Muscle of back (tissue), 11 donors: Measurements from ENCODE around the gene CHRD. TPM values are rescaled to one million over a fixed set of nuclear protein-coding genes. Genes with fewer than 3 reads are reported as not detected.

Experiments
- DNase-seq, 3 donors: peaks; one replicate each; pipeline versions ENCODE4 v3.0.0 to v3.0.0-alpha.2; 2013
- polyA plus RNA-seq, 10 donors: library from polyadenylated mRNA; unstranded; fragments of 120-200 nt; gene quantifications; one replicate each; pipeline ENCODE4 v1.2.1, GENCODE V29; 2013; ENCODE audit not compliant: insufficient read length in 10 of 10

CHRD gene
- polyA plus RNA-seq, 10 donors: 15.8 to 21.5 (median 17.4) TPM

DNA sequence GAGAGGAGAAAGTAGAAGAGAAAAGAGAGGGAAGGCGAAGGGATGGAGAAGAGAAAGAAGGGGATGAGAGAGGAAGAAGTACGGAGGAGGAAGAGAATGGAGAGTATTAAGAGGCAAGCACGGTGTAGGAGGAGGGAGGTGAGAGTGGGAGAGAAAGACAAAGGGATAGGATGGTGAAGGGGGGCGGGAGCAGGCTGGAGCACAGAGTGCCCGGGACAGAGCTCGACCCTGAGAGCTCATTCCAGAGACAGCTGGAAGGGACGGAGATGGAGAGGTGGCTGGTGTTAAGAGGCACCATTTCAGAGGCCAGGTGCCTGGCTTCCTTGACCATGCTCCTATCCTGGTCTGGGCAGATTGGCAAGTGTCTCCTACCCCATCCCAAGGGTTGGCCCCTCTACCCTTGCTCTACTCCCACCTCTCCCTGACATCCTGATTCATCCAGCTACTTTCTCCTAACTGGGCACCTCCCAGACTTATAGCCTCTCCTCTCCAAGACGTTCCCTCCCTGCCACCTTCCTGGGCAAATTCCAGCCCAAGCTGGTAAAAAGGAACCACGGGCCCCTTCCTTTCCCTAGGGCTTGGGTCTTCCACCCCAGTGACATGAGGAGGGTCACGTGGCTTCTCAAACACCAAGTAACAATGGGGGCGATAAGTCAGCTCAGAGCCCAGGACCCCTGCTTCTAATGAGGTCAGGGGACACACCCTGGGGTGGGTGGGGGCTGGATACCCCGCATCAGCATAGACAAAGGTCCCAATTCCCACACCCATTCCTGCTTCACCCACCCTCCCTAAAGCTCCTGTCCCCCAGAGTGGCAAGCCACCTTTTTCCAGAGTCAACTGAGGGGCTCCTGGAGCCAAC is 19.6 kb upstream of the CHRD start:
- DNase-seq: no peak

DNA sequence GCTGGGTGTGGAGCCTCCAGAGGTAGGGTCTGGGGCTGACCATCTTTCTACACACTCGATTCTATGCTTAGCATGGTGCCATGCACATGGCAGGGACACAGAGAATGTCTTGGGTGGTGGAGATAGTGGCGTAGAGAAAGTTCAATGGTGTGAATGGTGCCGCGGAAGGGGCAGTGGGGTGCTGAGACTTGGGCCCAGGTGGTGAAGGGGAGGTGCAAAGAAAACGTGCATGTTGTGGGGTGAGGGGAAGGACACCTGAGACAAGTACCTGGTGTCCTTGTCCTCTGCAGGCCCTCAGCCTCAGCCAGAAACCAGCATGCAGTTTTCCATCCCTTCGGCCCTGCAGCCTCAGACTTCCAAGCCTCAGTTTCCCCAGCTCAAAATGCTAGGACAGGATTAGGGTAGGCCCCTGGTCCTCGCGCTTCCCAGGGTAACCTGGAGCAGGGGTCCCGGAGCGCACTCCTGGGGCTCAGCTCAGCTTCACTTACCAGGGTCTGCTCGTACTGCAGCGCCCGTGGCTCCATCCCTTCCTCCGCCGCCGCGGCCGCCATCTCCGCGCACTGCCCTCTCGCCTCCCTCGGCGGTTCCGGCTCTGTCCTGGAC is 18.8 kb upstream of the CHRD start:
- no peak for DNase-seq

DNA sequence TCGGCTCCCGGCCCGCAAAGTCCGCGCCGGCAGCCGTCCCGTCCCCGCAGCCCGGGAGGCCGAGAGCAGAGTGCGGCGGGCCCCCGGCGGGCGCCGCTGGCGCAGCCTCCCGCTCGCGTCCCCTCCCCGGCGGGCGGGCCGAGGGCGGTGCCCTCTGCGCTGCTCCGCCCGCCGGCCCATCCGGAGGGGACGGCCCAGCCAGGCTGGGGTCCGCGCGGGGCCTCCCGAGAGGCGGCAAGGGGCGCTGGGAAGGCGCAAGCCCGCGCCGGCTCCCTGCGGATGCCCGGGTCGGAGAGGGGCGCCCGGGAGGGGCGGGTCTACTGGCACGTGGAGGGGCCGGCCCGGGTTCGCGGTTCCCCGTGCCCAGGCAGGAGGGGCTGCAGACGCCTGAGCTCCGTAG is 18.3 kb upstream of the CHRD start, which contains the start of the genes CLCN2 and POLR2H:
Gene CLCN2 (minus strand): TSS at position 74 of the 400 bp plus-strand sequence. CDS start 126 bp downstream, outside the sequence.
Gene POLR2H (plus strand): TSS at position 179 of the 400 bp plus-strand sequence. CDS start 1,783 bp downstream, outside the sequence.
- peak in 1 of 3 donors; percentile 70 for DNase-seq

DNA sequence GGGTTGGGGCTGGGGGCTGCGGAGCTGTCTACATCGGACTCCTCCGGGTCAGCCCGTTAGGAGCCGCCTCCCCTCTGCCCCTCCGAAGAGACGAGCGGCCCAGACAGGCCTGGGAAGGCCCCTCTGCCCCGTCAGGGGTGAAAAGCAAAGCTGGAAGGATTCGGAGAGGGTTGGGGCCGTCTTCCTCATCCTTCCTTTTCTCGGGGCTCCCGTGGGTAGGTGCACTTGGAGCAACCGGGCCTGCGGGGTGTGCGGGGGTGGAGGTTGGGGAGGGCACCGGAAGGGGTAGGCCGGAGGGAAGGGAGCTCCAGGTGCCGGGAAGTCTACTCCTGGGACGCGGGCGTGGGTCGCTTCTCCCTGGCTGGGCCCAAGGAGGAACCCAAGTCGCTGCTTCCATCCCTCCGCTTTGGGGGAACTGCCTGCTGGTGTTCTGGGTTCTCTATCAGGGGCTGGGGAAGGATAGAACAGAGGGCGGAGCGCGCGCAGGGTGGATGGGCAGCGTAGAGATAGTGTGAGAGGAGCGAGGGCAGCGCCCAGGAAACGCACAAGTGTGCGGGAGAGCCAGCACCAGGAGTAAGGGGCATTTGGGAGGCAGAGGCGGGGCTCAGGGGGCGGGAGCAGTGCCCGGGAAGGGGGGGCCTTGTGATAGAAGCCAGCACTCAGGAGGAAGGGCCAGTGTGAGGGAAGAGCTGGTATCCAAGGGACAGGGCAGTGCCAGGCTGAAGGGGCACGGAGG is 17.8 kb upstream of the CHRD start:
- DNase-seq: peak in 1 of 3 donors; percentile 93

DNA sequence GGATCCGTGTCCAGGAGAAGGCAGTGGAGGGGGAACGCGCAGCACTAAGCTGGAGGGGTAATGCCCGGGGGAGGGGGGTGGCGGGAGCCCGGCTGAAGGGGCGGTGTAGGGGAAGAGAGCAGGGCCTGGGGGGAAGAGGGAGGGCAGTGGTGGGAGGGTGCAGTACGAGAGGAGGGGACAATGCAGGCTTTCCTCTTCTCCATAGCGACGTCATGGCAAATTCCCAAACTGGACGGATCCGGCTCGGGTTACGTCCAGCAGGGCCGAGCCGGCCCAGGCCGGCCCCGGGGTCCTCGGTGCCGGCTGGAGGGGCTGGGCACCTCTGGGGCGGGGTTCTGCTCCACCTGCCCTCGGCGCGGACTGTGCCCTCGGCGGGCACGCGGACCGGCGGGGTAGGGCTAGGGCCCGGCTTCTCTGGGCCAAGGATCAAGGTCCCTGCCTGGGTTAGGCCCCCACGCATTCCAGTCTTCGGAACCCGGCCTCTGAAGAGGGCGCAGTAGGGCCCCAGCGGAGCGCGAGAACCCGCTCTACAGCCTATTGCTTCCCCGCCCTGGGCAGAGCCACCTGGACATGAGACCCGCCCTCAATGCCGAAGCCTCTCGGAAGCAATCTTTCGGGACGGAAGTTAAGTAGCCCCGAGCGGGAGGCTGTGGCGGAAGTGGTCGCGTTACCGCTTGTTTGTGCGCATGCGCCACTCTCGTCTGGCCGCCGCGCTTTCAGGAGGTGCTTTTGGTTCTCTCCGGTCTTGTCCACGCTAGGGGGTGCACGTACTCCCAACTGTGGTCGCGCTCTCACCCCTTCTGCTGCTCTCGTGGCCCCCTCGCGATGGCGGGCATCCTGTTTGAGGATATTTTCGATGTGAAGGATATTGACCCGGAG is 16.9 kb upstream of the CHRD start:
- DNase-seq: peak; percentile 97 to 99 (median 98)

DNA sequence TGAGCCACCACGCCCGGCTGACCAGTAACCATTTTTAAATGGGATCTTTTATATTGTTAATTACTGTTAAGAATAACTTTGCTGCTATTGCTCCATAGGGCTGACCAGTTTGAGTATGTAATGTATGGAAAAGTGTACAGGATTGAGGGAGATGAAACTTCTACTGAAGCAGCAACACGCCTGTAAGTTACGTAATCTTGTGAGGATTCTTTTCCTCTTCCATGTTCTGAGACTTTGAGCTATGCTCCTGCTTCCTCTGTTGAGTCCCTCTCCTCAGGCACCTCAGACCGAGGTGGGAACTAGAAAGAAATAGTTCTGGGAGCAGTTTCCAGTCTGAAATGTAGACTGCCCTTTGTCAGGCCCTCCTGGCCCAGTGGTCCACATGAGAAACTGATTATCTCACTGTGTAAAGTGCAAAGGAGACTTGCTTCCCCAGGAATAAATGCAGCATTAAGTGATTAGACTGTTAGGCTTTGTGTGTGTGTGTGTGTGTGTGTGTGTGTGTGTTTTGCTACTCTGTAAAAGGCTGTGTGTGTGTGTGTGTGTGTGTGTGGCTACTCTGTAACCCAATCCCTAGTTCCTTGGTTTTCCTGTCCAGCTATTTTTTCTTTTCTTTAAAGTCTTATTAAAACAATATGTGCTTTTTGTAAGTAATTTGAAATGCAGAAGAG is 13.1 kb upstream of the CHRD start:
- DNase-seq: no peak

DNA sequence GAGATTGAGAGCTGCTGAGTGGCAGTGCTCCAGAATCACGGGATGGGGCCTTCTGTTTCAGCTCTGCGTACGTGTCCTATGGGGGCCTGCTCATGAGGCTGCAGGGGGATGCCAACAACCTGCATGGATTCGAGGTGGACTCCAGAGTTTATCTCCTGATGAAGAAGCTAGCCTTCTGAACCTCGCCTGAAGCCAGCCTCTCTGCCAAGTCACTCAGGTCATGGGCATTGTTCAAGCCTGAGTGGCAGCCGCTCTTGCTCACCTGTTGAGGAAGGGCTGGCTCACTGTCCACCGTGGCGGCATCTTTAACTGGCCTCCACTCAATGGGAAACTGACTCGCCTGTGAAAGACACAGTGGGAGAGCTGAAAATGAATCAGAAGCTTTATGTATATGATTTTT is 11.7 kb upstream of the CHRD start:
- no peak for DNase-seq

DNA sequence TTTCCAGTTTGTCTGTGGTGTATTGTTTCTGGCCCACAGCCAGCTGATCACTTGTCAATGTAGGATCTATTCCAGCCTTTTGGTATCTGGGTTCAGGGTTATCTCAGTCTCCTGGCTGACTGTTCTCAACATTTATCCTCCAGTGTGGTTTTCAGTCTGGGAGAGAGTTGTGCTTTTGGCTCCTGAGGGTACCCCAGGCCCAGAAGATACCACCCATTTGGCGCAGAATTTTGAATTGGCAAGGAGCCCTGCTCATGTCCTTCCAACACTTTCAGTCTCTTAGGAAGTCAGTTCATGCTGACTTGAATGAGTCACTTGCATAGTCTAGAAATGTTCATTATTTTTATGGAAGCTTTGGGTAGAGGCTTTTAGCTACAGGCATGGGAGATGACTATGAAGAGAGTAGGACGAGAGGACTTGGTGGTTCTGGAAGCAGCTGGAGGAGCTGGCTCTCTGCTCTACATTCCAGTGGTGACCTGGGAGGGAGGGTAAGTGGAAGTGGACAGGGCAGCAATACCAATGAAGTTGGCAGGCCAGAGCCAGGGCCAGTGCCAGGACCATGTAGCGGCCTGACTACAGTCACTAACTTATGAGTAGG is 11.2 kb upstream of the CHRD start:
- DNase-seq: peak in 1 of 3 donors; percentile 56

DNA sequence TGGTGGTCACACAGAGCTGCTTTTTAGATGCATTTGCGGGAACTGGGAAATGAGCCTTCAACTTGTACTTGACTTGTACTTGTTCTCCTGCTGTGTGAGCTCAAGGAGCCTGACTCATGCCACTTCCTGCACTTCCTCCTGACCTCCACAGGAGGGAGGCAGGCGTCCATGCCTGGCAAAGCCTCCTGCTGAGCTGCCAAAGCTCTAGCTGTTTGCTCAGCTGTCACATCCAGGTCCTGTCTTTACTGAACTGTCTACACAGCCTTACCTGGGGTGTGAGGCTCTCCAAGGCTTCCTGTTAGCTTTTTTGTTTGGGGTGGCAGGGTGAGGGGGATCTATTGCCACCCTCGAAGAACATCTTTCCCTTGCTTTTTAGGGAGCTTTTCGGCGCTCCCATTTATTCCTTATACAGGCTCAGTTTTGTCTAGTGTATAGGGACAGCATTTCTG is 8.3 kb upstream of the CHRD start:
- DNase-seq: peak; percentile 84 to 93 (median 88)

DNA sequence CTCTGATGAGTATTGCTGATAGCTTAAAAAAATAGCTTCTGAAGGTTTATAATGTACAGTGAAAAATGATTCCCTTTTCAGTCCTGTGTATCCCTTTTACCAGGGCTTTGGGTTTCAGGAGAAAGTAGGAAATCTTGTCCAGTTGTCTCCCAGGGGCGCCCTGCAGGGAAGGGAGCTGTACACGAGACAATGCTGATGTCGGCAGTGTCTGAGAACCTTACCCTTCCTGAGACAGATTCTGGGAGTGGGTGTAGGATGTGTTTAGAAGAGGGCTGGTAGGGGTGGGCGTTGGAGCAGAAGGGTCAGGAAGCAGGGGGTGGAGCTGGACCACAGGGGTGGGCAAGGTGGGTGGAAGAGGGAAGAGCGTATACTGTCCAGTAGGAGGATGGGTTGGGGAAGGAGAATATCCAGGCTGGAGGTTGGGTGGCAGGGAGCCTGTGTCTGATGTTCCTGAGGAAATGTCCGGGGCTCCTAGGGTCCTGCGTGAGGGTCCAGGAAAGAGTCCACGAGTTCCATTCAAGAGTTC is 7.5 kb upstream of the CHRD start:
- no peak for DNase-seq

DNA sequence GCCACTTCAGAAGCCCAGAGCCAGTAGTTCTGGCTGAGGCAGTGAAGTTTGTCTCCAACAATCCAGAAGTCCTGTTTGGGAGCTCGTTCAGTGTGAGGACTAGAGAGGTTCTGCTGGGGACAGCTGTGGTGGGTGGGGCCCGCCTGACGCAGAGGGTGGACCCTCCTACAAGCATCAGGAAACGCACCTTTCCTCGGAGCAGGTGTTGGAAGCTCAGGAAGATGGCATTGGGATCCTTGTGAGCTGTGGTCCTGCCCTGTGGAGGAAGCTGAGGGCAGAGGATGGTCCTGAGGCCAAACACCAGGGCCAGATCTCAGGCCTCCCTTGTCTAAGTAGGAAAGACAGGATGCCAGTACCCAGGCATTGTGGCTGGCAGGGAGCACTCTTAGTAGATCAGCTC is 6.9 kb upstream of the CHRD start:
- DNase-seq: no peak

DNA sequence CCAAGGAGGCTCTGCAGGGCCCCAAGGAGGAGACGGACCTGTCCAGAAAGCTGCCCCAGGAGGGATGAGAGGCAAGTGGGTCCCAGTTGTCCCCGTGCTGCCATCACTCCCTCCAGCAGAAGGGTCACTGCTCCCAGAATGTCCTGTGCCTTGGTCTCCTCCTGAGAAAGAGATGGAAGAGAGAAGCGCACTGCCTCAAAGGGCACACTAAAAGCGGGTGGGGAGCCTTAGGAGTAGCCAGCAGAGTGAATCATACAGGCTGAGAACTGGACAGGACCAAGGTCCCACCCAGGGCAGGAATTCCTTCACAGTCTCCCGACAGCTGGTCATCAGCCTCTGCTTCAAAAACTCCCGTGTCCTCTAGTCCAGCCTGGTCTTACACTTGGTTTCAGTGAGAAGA is 6.4 kb upstream of the CHRD start:
- no peak for DNase-seq

DNA sequence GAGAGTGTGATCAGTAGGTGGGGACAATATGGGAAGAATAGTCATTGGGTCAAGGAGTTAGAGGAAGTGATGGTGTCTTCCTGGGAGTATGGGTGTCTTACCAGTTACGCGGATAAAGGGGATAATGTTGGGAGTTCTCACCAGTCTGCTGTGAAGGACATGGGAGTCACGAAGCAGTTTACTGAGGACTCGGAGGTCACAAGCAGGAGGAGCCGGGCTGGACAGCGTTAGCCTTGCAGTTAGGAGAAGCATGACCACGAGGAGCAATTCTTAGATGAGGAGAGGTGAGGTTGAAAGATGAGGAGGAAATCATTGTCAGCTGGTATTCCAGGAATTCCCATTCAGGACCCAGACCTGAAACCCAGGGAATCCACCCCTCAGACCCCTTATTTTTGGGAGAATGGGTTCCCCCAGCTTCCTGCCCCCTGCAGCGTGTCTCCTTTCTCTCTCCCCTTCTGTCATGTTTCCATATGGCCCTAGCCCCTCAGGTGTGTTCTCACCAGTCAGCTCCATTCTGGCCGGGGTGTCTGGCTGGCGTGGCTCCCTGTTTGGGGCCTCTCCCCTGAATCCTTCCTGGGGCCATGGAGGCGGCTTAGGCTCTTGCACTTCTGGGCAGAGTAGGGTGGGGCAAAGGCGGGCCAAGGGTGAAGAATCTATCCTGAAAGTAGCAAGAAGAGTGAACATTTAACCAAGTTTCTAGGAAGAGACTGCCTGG is 4.0 kb upstream of the CHRD start:
- DNase-seq: no peak

DNA sequence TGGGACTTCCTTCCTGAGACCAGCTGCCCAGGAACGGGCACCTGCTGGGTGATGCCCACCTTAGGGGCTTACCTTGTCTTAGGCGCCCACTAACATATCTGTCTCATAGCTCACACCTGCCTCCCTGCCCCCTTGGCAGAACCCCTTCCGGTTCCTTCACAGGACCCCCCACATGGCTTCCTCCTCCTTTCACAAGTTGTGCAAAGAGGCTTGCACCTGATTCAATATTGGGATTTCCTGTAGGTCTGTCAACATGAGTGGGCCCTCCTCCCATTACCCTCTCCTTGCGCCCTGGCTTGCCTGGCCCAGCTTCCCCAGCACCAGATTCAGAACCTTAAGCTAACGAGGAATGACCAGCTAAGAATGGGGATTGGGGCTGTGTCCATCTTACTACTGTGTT is 2.5 kb upstream of the CHRD start:
- no peak for DNase-seq

DNA sequence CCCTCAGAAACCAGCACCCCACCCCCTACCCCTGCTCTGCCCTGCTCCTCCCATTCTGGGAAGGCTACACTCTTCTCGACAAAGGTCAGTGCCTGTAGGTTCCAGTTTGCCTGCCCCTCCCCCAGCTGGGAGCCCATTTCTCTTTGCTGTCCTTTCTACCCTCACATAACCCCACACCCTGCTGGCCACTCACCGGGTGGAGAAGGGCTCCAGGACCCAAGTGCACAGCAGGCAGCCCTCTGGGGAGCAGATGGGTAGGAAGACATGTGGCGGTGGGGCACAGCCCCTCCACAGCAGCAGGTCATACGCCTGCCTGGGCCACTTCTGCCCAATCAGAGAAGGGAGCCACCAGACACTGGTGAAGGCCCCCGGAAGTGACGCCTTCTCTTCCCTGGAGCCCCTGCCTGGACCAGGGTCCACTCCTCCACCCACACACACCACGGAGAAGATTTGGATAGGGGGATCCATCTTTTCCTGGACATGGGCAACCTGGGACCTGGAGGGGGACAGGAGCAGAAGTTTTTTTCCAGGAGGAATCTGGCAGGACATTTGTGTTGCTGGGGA is 1.9 kb upstream of the CHRD start, which contains the start of gene THPO:
Gene THPO (minus strand): TSS at position 326 of the 564 bp plus-strand sequence. CDS start 1,948 bp downstream, outside the sequence.
- DNase-seq: no peak

DNA sequence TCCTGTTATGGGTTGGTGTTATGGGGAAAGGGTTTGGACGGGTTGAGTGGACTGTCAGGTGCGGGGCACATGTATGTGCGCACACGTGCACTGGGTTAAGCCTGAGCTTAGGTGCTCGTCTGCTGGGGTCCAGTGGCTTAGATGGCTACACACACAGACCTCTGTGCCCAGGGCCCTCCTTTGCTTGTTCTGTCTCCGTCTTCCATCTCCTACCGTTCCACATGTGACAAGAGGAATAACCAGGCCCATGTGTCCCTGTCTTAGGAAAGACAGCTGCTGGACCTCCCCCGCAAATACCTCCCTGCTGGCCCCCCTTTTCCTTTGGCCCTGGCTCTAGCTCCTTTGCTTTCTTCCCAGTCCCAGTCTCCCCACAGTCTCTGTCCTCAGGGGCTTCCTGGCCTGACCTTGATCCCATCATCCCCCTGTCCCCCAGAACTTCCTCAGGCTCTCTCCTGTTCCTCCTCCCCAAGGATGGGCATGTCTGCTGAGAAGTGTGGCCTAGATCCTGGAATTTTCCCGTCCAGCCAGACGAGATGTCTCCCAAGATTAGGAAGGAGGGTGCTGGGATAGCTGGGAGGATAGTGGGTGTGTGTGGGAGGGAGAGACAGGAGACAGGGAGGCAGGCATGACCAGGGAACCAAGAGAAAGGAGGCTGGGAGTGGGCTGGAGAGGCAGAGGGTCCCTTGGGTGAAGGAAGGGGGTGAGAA is 1.1 kb upstream of the CHRD start:
- peak in 1 of 3 donors; percentile 73 for DNase-seq

DNA sequence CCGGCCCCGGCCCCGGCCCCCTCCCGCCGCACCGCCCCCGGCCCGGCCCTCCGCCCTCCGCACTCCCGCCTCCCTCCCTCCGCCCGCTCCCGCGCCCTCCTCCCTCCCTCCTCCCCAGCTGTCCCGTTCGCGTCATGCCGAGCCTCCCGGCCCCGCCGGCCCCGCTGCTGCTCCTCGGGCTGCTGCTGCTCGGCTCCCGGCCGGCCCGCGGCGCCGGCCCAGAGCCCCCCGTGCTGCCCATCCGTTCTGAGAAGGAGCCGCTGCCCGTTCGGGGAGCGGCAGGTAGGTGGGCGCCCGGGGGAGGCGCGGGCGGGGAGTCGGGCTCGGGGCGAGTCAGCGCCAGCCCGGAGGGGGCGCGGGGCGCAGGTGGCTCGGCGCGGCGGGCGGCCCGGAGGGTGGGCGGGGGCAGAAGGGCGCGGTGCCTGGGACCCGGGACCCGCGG is 352 bp downstream of the CHRD start:
- peak; percentile 68 to 90 (median 86) for DNase-seq
